IPS-11a (cell line): ENCODE measurements around the gene PRDM11.
"Not testable (repeated sequence)": the region's sequence is repeated elsewhere in the genome, so short reads cannot be mapped to it uniquely, and the experiment has no call there.

Source experiments
- H3K4me3 ChIP-seq: one replicate; pipeline ENCODE4 v1.5.1; 2013; ENCODE audit warnings: low read depth, low read length, control low read depth

Gene PRDM11

DNA sequence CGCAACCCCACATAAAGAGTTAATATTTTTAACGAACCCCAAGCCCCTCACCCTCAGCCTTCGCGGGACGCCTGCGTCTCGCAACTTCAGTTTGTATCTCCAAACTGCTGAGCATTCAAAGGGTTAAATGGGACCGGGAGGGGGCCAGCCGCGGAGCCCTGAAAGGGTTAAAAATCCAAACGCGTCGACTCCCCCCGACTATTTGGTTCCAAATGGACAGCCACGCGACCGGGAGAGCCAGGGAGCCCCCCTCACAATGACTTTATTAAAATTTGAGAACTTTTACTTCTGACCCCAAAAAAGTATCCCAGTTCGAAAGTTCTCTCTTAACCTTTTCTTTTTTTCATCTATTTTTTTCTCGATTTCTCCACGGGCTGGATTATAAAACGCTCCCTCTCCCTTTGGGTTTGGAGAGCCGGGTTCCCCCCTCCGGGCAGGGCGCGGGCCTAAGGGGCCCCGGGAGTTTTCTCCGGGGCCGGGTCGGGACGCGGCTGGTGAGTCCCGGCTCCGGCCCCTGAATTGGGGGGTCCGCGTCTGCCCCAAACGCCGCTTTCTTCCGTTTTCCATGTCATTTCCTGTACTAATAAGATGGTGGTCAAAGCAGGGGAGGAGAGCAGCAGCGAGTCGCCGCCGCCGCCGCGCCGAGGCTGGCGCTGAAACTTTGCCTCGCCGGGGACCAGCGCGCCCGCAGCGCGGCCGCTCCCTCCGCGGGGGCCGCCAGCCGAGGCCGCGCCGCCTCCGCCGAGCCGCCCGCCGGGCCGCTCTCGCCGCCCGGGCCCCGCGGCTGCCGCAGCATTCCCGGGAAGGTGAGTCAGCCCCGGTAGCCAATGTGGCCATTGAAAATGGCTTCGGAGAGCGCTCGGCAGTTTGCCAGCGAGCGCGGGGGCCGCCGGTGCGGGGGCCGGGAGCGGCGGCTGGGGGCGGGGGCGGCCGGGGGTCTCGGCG is at the start of gene PRDM11:
Gene PRDM11, plus strand, starts transcription at position 568 of the 945 bp plus-strand sequence. CDS start 35,128 bp downstream, outside the sequence.
- peak within 1 kb of the TSS; percentile 72 for H3K4me3 ChIP-seq

DNA sequence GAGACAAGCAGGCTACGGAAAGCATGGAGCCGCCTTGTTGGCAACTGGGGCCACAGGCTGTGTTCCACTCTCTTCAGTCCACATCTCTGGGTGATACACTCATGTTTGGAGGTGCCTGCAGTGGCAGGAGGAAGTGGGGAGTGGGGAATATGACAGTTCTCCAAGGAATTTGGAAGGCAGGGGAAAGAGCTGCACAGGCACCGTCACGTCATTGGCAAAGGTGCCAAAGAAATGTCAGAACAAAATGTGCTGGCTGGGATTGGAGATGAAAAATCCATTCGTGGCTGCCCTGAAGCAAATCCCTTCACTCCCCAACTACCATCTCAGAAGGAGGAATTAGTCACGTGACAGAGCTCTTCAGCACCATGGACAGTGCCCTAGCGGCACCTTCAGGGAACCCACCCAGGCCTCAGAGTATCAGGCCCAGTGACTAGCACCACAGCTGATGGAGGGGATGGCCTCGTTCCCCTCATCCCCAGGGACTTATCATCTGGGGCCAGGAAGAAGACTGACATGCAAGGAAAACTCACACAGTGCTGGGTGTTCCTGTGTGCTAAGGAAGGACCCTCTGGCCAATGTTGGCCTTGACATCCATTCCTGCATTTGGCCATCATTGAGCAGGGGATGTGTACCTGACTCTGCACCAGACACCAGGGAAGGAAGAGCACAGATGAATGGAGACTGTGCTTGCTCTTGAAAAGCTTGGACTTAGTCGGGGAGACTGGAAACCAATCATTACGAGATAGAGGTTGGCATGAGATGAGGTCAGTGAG is 48.5 kb upstream of the PRDM11 start:
- H3K4me3 ChIP-seq, result no peak overlapping the region

DNA sequence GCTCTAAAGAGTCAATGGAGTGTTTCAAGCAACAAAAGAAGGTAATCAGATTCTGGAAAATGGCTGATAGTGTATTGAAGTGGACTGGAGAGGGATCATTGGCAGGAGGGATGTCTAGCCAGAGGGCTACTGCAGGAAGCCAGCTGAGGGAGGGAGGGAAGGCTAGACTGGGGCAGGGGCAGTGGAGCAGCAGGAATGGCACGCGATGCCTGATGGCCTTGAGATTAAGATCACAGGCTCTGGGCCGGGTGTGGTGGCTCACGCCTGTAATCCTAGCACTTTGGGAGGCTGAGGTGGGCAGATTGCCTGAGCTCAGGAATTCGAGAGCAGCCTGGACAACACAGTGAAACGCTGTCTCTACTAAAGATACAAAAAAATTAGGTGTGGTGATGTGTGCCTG is 47.5 kb upstream of the PRDM11 start:
- no peak overlapping the region for H3K4me3 ChIP-seq

DNA sequence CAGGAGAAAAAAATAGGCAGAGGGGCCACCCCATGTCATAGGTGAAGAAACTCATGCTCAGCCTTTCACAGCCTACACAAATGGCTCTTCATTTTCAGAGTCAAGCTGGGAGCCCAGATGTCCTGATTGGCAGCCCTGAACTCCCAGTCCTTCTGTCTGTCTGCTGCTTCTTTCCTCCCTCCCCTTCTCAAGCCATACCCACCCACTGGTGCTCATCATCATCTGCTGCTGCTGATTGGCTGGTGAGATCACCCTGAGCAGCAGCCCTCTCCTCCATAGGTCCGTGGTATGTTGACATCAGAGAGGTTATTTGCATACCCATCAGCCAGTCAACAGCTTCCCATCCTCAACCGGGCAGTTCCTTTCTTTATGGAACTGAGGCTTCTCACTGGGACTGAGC is 46.1 kb upstream of the PRDM11 start:
- H3K4me3 ChIP-seq, result no peak overlapping the region

DNA sequence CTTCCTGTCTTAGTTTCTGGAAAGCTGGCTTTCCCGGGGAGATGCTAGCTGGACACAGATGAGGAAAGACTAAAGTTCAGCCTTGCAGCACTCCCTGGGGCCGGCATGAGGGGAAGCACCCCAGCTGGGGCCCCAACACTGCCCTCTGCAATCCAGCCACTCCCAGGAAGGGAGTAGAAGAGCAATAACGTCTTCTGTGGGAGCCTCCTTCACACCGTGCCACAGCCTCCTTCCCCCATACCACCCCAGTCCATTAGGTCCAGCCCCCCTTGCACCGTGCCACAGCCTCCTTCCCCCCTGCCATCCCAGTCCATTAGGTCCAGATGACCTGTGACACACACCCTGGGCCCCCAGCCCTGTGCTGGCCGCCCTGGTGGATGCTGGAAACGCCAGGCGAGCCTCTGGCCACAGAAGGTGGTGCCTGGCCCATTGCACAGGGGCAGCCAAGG is 44.1 kb upstream of the PRDM11 start:
- no peak overlapping the region for H3K4me3 ChIP-seq

DNA sequence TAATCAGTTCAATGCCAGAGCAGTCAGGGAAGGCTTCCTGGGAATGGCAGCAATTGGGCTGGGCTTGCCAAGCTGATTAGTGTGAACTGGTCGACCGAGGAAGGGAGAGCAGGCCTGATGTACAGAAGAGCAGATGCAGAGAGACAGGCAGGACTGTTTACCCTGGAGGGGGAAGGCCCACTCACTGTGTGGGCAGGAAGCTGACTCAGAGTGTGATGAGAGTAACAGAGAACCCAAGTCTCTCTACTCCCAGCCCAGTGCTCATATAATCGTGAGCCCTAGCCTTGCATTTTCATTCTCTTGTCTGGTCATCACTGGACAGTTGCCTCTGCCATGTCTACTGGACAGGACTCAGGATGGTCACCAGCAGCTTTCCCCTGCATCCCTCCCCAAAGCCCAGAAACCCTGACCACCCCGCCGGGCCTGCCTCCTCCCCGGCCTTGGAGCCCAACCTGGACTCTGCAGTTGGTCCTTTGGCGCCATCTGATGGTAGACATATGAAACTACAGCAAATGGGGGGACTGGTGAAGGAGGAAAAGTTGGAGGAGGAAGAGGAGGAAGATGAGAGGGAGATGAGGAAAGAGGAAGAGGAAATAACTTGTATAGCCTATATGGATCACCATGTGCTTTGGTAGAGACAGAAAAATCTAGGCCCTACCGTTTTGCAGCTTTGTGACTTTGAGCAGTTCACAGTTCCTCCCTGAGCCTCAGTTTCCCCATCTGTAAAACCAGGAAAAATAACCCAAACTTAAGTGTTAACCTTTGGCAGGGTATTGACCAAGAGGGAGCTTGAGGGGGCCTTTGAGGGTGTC is 43.4 kb upstream of the PRDM11 start:
- H3K4me3 ChIP-seq, result no peak overlapping the region

DNA sequence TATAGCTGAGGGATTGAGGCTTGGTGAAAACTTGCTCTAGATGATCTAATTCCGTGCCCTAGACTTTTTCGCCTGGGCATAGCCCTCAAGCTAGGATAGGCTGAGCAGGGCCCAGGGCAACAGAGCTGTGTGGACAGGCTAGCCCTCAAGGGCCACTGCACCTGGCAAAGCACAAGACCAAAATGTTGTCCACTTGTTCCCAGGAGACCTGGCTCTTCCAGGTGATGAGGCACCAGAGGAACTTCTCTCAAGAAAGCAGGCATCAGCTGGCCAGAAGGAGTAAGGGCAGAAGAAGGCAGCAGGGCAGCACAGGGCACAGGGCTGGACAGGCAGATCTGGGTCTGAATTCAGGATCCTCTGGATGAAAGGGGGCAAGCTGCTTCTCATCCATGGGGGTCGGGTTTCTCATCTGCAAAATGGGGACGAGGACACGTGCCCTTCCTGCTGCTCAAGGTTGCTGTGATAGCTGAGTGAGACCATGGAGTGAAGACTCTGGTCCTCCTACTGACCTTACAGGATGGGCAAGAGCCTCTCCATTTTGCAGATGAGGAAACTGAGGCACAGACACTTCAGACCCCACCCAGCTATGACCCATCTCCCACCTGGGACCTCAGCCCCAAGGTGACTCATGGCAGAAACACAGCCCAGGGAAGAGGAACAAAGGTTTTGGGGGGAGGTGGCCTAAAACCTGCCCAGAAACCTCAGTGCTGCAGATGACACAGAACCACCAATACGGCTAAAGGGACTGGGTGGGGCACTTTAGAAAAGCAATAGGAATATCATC is 42.2 kb upstream of the PRDM11 start:
- H3K4me3 ChIP-seq, result no peak overlapping the region

DNA sequence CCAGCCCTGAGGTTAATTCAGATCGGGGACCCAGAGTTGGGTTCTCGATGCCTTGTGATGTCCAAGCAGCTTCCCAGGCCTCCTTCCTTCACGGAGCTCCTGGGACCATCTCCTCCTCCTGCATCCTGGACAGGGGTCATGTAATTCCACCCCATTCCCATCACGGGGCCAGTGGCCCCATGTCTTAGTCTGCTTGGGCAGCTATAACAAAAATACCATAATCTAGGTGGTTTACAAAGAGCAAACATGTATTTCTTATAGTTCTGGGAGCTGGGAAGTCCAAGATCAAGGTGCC is 41.7 kb upstream of the PRDM11 start:
- H3K4me3 ChIP-seq, result no peak overlapping the region

DNA sequence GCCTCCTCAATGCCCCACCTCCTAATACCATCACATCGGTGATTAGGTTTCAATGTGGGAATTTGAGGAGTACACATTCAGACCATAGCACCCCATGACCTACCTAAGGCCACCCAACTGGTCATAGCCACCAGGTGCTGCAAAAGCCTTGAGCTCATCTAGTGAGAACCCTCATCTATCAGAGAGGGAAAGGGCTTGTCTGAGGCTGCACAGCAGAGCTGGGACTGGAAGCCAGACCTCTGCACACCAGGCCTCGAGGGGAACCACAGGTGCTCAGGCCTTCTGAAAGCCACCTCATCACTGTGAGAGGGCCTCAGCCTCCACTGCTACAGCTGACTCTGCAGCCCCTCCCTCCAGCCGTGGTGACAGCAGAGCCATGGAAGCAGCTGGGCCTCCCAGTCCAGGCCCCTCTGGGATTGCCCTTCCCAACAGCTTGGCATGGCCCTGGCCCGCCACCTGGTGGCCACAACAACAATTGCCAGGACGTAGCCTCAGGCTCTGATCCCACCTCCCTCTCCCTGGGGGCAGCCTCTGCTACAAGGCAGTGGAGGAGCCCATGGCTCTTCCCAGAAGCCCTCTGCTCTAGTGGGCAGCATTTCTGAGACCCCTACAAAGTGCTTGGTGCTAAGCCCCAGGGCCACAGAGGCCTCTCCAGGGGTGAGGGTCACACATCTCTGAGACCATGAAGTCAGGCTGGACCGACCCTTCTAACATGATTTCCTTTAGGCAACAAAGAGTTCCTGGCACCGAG is 41.0 kb upstream of the PRDM11 start:
- no peak overlapping the region for H3K4me3 ChIP-seq

DNA sequence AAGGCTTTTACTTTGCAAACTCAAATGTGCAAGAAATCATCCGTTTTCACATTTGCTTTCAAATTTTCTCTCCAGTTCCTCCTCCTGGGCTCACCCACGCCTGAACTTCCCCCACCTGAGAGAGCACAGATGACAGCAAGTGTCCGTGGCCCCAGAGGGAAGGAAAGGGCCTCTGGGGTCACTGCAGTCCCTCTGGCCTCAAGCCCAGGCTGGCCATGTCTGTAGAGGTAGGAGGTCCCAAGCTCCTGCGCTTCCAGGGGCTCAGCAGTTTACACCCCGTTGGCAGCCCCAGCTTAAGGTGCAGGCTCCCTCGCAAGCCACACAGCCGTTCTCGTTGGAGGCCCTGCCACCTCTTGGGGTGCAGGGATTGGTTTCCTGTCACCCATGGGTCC is 40.5 kb upstream of the PRDM11 start:
- no peak overlapping the region for H3K4me3 ChIP-seq

DNA sequence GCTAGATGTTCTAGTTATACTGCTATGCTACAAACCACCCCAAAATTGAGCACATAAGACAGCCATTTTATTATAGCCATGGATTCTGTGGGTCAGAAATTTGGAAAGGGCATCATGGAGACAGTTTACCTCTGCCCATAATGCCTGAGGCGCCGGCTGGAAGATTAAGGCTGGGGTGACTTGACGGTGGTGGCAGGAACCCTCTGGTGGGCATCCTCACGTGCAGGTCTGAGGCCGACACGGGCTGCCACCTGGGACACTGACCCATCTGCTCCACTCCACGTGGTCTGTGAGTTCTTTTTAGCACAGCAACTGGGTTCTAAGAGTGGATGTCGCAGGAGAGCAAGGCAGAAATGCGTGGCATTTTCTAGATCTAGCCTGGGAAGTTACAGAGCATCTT is 40.0 kb upstream of the PRDM11 start:
- no peak overlapping the region for H3K4me3 ChIP-seq

DNA sequence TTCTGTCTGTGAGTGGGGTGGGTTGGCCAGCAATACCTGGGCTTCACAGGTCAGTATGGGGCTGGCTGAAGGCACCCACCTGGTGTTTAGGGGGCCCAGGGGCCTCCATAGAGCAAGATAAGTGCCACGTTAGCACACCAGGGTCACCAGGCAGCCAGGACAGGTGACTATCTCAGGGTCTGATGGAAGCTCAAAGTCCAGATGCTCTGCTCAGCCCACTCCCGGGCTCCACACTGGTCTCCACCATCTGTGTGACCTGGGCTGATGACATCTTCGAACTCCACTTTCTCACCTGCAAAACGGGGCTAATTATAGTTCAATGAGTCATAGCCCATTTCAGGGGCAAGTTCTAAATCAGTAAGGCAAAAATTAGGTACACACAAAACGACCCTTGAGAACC is 39.4 kb upstream of the PRDM11 start:
- H3K4me3 ChIP-seq, result no peak overlapping the region

DNA sequence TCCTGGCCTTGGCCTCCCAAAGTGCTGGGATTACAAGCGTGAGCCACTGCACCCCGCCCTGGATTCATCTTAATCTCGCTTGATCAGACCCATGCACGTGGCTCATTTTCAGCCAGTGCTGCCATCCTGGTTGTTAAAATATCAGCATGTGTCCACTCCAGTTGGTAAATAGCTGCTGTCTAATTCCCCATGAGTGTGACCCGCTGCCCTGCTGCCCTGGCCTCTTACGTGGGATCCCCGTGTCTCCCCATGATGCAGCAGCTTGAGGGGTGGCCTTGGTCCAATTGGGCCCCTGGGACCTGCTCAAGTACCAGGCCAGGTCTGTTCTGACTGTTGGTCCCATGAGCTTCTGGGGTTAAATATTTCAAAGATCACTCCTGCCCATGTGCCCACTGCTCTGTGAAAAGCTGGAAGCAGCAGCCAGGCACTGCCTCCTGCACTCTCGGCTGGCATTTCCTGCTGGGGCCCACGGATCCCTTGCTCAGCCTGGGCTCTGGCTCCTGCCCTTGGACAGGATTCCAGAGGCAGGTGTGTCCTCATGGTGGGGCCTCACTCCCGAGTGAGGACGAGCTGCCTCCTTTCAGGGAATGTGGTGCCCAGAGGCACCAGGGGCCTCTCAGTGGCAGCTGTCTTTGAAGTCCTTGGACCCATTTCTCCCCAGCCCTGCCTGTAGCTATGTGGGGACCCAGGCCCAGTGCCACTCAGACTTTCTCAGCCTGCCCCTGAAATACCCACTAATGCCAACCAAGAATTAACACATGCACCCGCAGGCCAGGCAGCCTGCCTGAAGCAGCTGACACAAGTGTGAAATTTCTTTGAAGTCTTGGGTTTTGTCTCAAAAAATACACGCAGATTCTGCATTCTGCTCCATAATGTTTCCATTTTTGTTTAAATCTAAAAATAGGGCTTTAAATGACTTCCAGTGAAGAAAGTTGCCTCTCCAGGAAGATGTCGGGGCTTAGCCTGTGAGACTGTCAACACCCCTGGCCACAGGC is 38.1 kb upstream of the PRDM11 start:
- H3K4me3 ChIP-seq, result no peak overlapping the region

DNA sequence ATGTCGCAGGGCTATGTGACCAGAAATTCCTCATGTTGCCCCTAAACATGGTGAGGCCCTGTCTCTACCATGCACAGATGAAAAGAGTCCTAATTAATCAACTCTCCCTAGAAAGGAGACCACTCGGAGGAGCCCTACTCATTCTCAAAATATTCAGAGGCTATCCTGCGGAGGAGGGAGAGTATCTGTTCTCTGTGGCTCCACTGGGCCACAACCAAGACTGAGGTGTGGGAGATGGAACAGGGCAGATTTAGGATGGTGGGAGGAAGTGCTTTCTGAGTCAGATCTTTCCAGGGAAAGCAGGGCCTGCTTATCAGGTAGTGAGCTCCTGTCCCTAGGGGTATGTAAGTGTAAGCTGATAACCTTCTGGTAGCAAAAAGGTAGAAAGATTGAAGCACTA is 37.0 kb upstream of the PRDM11 start:
- no peak overlapping the region for H3K4me3 ChIP-seq

DNA sequence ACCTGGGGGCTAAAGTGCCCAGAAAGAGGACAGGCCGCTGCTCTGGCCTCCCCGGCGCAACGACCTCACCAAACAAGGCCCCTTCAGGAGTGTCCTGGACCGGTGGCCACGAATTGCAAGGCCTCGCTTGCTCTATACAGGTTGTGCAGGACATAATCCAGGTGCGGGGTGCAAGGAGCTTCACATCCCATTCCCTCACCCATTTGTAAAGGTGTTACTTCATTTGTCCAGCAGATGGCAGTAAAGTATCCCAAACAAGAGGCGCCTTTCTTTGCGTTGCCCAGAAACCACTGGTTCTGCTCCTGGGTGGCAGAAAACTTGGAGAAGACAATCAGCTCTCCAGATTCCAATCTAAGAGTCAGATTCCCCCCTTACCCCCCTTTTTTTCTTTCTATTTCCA is 35.9 kb upstream of the PRDM11 start:
- no peak overlapping the region for H3K4me3 ChIP-seq

DNA sequence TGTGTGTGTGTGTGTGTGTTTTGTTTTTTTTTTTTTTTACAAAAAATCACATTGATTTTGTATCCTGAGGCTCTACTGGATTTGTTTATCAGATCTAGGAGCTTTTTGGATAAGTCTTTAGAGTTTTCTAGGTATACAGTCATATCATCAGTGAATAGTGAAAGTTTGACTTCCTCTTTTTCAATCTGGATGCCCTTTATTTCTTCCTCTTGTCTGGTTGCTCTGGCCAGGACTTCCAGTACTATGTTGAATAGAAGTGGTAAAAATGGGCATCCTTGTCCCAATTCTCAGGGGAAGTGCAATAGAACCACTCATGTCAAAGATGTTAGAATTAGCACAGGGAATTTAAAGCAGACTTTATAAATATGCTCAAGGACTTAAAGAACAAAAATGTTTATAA is 32.6 kb upstream of the PRDM11 start:
- H3K4me3 ChIP-seq, result no peak overlapping the region

DNA sequence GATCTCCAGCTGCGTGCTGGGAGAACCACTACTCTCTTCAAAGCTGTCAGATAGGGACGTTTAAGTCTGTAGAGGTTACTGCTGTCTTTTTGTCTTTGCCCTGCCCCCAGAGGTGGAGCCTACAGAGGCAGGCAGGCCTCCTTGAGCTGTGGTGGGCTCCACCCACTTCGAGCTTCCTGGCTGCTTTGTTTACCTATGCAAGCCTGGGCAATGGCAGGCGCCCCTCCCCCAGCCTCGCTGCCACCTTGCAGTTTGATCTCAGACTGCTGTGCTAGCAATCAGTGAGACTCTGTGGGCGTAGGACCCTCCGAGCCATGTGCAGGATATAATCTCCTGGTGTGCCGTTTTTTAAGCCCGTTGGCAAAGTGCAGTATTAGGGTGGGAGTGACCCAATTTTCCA is 18.6 kb upstream of the PRDM11 start:
- not testable (repeated sequence) for H3K4me3 ChIP-seq

DNA sequence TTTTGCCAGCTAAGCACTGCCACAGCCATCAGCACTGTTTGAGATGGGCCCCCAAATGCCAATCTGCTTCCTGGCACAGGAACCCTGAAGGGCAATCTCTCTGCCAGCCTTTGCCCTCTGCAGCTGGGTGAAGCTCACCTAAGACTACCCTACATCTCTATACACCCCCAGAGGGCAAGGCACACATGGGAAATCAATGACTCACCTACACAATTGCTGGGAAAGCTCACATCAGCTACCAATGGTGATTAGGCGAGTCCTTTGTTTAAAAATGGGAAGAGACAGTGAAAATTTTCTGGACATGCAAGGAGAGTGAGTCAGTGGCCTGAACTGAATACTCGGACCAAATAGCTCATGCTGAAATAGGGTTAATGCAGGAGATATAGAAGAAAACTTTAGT is 12.6 kb upstream of the PRDM11 start:
- H3K4me3 ChIP-seq, result no peak overlapping the region

DNA sequence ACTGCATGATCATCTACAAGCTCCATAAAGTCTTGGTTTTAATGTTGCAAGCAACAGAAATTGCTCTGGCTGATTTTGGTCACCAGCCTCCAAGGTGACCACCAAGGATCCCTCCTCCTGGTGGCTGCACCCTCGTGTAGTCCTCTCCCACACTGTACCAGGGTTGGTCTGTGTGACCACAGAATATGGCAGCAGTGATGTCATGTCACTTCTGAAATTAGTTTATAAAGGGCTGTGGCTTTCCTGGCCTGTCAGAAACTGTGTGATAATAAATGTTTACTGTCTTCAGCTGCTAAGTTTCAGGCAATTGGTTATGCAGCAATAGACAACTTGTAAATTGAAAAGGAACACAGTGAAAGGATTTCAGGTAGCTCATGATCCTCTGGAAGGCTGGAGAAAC is 5.3 kb upstream of the PRDM11 start:
- H3K4me3 ChIP-seq, result no peak overlapping the region
